HCT116 (cell line): ENCODE results near the gene INAFM1. TPM values are rescaled to one million over a fixed set of nuclear protein-coding genes. Genes with fewer than 3 reads are reported as not detected.
A peak's percentile ranks its signal among the peaks of the same experiment; 100 is the strongest.
"Not testable (repeated sequence)": the region's sequence is repeated elsewhere in the genome, so short reads cannot be mapped to it uniquely, and the experiment has no call there.

Experiments
- ATAC-seq: fragments of 200-7000 bp; cut with Tn5 transposase; 2 replicates; pipeline ENCODE4 v1.9.1; 2020; ENCODE audit warnings: mild to moderate bottlenecking, moderate library complexity
- BruUV-seq: library from RNA; stranded (reverse); fragments of 400-500 nt; replicated peaks from 2 replicates; lab custom pipeline; 2021; lab: Mats Ljungman, UMichigan
- CTCF ChIA-PET: fragments of 300-600 bp; sonication (Branson Sonifier 250); formaldehyde crosslinking; loops from one replicate; lab custom pipeline; 2021; ENCODE audit warnings: antibody characterized with exemption; lab: Charles Lee
- POLR2A ChIA-PET: fragments of 300-600, 350-600 bp; sonication (Branson Sonifier 250); formaldehyde crosslinking; loops from one replicate; lab custom pipeline; 2021; ENCODE audit warnings: antibody characterized with exemption; lab: Charles Lee
- RAD21 ChIA-PET, 2 experiments: fragments of 300-600 bp; sonication (Branson Sonifier 250); formaldehyde crosslinking; loops; one replicate each; lab custom pipeline; 2023; ENCODE audit warnings: low total read pairs in 2 of 2; ENCODE audit not compliant: uncharacterized antibody in 2 of 2, unreplicated experiment in 2 of 2, low non-redundant PET in 1 of 2; lab: Charles Lee
- DNase-seq: peaks from one replicate; pipeline ENCODE4 v3.0.0-alpha.2; 2010; ENCODE audit warnings: low read depth, low spot score
- H2AFZ ChIP-seq: fragments of 200-600 bp; shearing (Covaris generic), sonication (generic); 2 replicates; pipeline ENCODE4 v1.6.1; 2017; ENCODE audit warnings: low read depth, mixed run types, mixed read lengths, antibody characterized with exemption, low read length; ENCODE audit not compliant: poor library complexity, severe bottlenecking
- H3K27ac ChIP-seq: 2 replicates; pipeline ENCODE4 v1.5.1; 2012; ENCODE audit warnings: low read depth, low read length
- H3K27me3 ChIP-seq: fragments of 200-600 bp; sonication (generic); 2 replicates; pipeline ENCODE4 v1.6.1; 2016; ENCODE audit warnings: mixed run types, low read length, mixed read lengths; ENCODE audit not compliant: insufficient read depth
- H3K36me3 ChIP-seq, 2 experiments: fragments of 200-500 bp in 1 of 2; fragments of 200-600 bp in 1 of 2; sonication (Bioruptor generic) in 1 of 2; sonication (generic) in 1 of 2; 2 replicates each; pipeline versions ENCODE4 v1.5.1 to v1.6.1; 2014 to 2016; ENCODE audit warnings: low read length in 2 of 2, inconsistent platforms in 1 of 2, mixed read lengths in 1 of 2, mixed run types in 1 of 2; ENCODE audit not compliant: insufficient read depth in 2 of 2, control insufficient read depth in 1 of 2
- H3K4me1 ChIP-seq, 2 experiments: fragments of 200-600 bp in 1 of 2; sonication (generic) in 1 of 2; 2 replicates each; pipeline versions ENCODE4 v1.5.1 to v1.6.1; 2012 to 2017; ENCODE audit warnings: low read length in 2 of 2, inconsistent platforms in 1 of 2, mild to moderate bottlenecking in 1 of 2, mixed read lengths in 1 of 2, mixed run types in 1 of 2, moderate library complexity in 1 of 2; ENCODE audit not compliant: insufficient read depth in 2 of 2, control insufficient read depth in 1 of 2
- H3K4me2 ChIP-seq: fragments of 200-600 bp; sonication (generic); 2 replicates; pipeline ENCODE4 v1.6.1; 2017; ENCODE audit warnings: mixed run types, low read length, mixed read lengths
- H3K4me3 ChIP-seq, 2 experiments: fragments of 200-600 bp in 1 of 2; sonication (generic) in 1 of 2; replicated peaks in 1 of 2; 2 replicates each; pipeline ENCODE4 v1.5.1; 2011 to 2016; ENCODE audit warnings: low read length in 2 of 2, control low read depth in 1 of 2, low read depth in 1 of 2, mild to moderate bottlenecking in 1 of 2, mixed read lengths in 1 of 2, mixed run types in 1 of 2
- H3K79me2 ChIP-seq: fragments of 200-600 bp; sonication (generic); 2 replicates; pipeline ENCODE4 v1.6.1; 2017; ENCODE audit warnings: mild to moderate bottlenecking, mixed run types, low read length, moderate library complexity, mixed read lengths; ENCODE audit not compliant: insufficient read depth
- H3K9ac ChIP-seq: fragments of 200-600 bp; sonication (generic); 2 replicates; pipeline ENCODE4 v1.6.1; 2016; ENCODE audit warnings: low read length, mixed read lengths
- H3K9me2 ChIP-seq: fragments of 200-600 bp; sonication (generic), shearing (Covaris generic); 2 replicates; pipeline ENCODE4 v1.6.1; 2017; ENCODE audit warnings: mixed run types, mild to moderate bottlenecking, moderate library complexity; ENCODE audit not compliant: insufficient read depth
- H3K9me3 ChIP-seq, 2 experiments: fragments of 200-500 bp in 1 of 2; fragments of 200-600 bp in 1 of 2; sonication (Bioruptor generic) in 1 of 2; sonication (generic) in 1 of 2; 2 replicates each; pipeline ENCODE4 v1.6.1; 2014 to 2017; ENCODE audit warnings: low read length in 2 of 2, mixed read lengths in 2 of 2, inconsistent platforms in 1 of 2, low read depth in 1 of 2, mild to moderate bottlenecking in 1 of 2, mixed run types in 1 of 2, moderate library complexity in 1 of 2; ENCODE audit not compliant: control insufficient read depth in 1 of 2, insufficient read depth in 1 of 2
- H4K20me1 ChIP-seq: fragments of 200-600 bp; sonication (generic), shearing (Covaris generic); 2 replicates; pipeline ENCODE4 v1.6.1; 2017; ENCODE audit warnings: mixed run types, mild to moderate bottlenecking, moderate library complexity; ENCODE audit not compliant: insufficient read depth
- ZBTB33 ChIP-seq: IDR thresholded peaks from 2 replicates; pipeline ENCODE4 v1.6.1; 2011; ENCODE audit warnings: mild to moderate bottlenecking, low read length, moderate library complexity; ENCODE audit not compliant: insufficient replicate concordance; ENCODE audit errors: extremely low read depth
- intact Hi-C: fragments of 100-400 bp; cut with micrococcal nuclease; formaldehyde crosslinking; loops from 2 replicates; pipeline ENCODE4 v1.10.0; 2022
- total RNA-seq: library from RNA; stranded (reverse); gene quantifications from one replicate; pipeline ENCODE4 v1.2.1, GENCODE V29; 2021; ENCODE audit not compliant: unreplicated experiment
- TF ChIP-seq, protein P1 (sequence below), 3 experiments: fragments of 200-600 bp in 1 of 3; sonication (generic) in 1 of 3; IDR thresholded peaks in 2 of 3; conservative IDR thresholded peaks in 1 of 3; 2 replicates each; pipeline ENCODE4 v1.5.1; 2012 to 2017; ENCODE audit warnings: low read depth in 2 of 3, low read length in 2 of 3, antibody characterized with exemption in 1 of 3, borderline replicate concordance in 1 of 3, control low read depth in 1 of 3, mild to moderate bottlenecking in 1 of 3, mixed read lengths in 1 of 3, mixed run types in 1 of 3, moderate library complexity in 1 of 3; ENCODE audit not compliant: insufficient read depth in 1 of 3

INAFM1 gene
- total RNA-seq, 1 experiment from 2014 or later = 22.9 TPM

GRCh38 chr19:47276513-47276912 lies 1.8 kb downstream of the INAFM1 start:
- ATAC-seq, H3K27ac ChIP-seq, H3K4me3 ChIP-seq, H3K9me3 ChIP-seq, RAD21 ChIA-PET, H3K36me3 ChIP-seq, H3K27me3 ChIP-seq, intact Hi-C loops, H3K79me2 ChIP-seq, H3K9ac ChIP-seq, H3K4me2 ChIP-seq, BruUV-seq, DNase-seq, CTCF ChIA-PET, H4K20me1 ChIP-seq, H2AFZ ChIP-seq, H3K9me2 ChIP-seq: not testable (repeated sequence)
- POLR2A ChIA-PET = interaction anchor here (1.0 kb wide), 1 partner anchor 20 kb away, joined by 3 read pairs; the partner anchor contains the start of gene CCDC9
- peaks cover 10 to 44% of the 10 kb centered on the region in 2 experiments; a peak in 3 of 4 replicates for H3K4me1 ChIP-seq

GRCh38 chr19:47280183-47280797 lies 5.6 kb downstream of the INAFM1 start:
- H3K27ac ChIP-seq = no peak overlapping the region
- H3K36me3 ChIP-seq = peaks cover 3% of the 10 kb centered on the region in 2 experiments; a peak in 1 of 4 replicates
- no peaks in the 10 kb centered on the region; the same call in 1 of the 2 replicates for H3K79me2 ChIP-seq
- POLR2A ChIA-PET = no interaction called here
- H3K4me2 ChIP-seq = no peak overlapping the region
- no peak overlapping the region for H3K4me3 ChIP-seq
- CTCF ChIA-PET = no interaction called here
- ATAC-seq (peak; percentile 92), DNase-seq (no peak)
- H3K4me1 ChIP-seq = peaks cover 2 to 16% of the 10 kb centered on the region in 2 experiments; a peak in 3 of 4 replicates
- no TSS peak for BruUV-seq
- RAD21 ChIA-PET = no interaction called here
- no peaks in the 10 kb centered on the region for H3K27me3 ChIP-seq
- no peaks in the 10 kb centered on the region for H3K9me3 ChIP-seq
- no peaks in the 10 kb centered on the region for H4K20me1 ChIP-seq
- H2AFZ ChIP-seq = no peak overlapping the region
- no peaks in the 10 kb centered on the region for H3K9me2 ChIP-seq
- TF ChIP-seq, protein P1, sequence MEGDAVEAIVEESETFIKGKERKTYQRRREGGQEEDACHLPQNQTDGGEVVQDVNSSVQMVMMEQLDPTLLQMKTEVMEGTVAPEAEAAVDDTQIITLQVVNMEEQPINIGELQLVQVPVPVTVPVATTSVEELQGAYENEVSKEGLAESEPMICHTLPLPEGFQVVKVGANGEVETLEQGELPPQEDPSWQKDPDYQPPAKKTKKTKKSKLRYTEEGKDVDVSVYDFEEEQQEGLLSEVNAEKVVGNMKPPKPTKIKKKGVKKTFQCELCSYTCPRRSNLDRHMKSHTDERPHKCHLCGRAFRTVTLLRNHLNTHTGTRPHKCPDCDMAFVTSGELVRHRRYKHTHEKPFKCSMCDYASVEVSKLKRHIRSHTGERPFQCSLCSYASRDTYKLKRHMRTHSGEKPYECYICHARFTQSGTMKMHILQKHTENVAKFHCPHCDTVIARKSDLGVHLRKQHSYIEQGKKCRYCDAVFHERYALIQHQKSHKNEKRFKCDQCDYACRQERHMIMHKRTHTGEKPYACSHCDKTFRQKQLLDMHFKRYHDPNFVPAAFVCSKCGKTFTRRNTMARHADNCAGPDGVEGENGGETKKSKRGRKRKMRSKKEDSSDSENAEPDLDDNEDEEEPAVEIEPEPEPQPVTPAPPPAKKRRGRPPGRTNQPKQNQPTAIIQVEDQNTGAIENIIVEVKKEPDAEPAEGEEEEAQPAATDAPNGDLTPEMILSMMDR (IDR thresholded peaks at IDR 0.05 in 2 of 3, conservative IDR thresholded peaks at IDR 0.05 in 1 of 3; ENCODE audit: borderline replicate concordance in 1 of 3, insufficient read depth in 1 of 3, low read depth in 2 of 3, low read length in 2 of 3) = peak in 2 of 3 experiments; percentile 69 to 77; a peak in 4 of 6 replicates
- no peak for TF ChIP-seq ZBTB33
- no peak overlapping the region for H3K9ac ChIP-seq
- intact Hi-C loops = loop anchor here (5.0 kb wide), 1 partner anchor 147 kb away; no protein-coding TSS in a partner anchor
